HG02852 (cell line): Measurements from ENCODE around the gene ATG3.
"Not testable (repeated sequence)": the region's sequence is repeated elsewhere in the genome, so short reads cannot be mapped to it uniquely, and the experiment has no call there.

ENCODE experiments used
- ATAC-seq: cut with Tn5 transposase; IDR thresholded peaks from one replicate; pipeline ENCODE4 v1.9.1; 2021; ENCODE audit warnings: mild to moderate bottlenecking, moderate library complexity; ENCODE audit not compliant: unreplicated experiment

Gene ATG3

DNA sequence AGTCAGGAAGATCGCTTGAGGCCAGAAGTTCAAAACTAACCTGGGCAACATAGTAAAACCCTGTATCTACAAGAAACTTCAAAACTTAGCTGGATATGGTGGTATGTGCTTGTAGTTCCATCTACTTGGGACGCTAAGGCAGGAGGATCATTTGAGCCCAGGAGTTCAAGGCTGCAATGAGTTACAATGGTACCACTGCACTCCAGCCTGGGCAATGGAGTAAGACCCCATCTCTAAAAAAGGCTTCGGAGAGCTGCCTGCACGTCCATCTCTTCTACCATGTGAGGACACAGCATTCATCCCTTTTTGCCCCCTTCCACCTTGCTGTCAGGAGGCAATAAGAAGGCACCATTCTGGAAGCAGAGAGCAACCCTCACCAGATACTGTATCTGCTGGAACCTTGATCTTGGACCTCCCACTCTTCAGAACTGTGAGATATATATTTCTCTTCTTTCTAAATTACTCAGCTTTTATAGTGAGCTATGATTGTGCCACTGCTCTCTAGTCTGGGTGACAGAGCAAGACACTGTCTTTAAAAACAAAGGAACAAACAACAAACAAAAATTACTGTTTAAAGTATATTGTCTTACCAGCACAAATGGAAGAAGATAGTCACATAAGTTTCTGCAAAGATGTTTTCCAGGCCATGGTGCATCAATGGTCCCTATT is 58.3 kb downstream of the ATG3 start:
- ATAC-seq: no peak

DNA sequence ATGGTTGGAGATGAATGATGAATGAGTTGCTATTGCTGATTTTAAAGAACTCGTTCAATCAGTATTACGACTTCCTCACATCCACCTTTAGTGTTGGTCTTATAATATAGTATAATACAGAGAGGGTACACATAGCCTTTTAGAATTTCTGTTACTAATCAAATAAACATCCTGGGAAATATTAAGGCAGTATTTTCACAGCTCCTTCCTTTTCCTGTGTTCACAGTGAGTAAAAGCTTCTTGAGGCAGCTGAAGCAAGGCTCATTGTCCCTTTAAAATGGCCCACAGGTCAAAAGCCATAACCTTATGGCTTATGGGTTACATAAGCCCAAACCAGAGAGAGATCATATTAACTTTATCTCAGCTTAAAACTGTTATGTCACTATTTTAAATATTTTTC is 61.1 kb downstream of the ATG3 start:
- no peak for ATAC-seq

GRCh38 chr3:112498914-112499711 is 62.6 kb downstream of the ATG3 start, which contains the start of gene BTLA:
Gene BTLA (minus strand): TSS chr3:112499472. CDS start chr3:112499358, 114 bp downstream.
- ATAC-seq: peak; percentile 57

GRCh38 chr3:112497897-112498548 is 63.7 kb downstream of the ATG3 start:
- no peak for ATAC-seq

DNA sequence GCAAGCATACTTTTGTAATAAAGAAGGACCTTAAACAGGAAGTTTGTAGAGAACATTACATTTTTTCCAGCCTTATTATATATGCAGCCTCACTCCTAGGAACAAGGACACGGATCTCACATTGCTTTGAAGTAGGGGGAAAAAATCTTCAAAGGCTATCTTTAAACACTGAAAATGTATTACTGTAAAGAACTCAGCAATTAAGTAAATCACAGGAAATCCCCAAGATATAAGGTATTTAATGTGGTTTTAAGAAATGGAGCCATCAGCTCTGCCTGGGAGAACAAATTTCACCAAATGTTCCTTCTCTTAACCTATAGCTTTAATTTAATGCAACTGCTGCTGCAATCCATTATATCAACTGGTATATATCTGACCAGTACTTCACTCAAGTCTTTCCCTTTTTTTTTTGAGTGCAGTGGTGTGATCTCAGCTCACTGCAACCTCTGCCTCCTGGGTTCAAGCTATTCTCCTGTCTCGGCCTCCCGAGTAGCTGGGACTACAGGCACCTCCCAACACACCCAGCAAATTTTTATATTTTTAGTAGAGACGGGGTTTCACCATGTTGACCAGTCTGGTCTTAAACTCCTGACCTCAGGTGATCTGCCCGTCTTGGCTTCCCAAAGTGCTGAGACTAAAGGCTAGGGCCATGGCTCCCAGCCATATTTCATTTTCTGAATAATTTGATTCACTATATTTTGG is 65.2 kb downstream of the ATG3 start:
- ATAC-seq: no peak

- not testable (repeated sequence) for ATAC-seq
Observed at GRCh38 chr3:112494448-112494767, 67.4 kb downstream of the ATG3 start.

DNA sequence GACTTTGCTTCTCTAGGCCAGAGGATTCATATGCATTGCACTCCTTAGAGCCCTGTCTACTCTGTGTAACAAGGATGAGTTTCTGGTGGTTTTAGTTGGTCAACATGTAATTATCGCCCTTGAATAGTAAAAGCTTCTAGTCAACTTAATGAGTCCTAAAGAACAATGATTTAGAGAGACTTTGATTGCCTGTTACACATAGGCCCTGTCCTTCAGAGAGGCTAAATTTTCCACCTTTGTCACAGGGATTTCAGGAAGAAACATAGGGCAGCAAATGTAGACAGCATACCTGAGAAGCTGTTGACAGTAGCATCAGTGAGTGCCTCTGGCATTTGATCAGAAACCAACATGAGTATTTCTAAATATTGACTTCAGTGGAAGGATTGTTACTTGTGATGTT is 69.6 kb downstream of the ATG3 start:
- ATAC-seq: no peak

DNA sequence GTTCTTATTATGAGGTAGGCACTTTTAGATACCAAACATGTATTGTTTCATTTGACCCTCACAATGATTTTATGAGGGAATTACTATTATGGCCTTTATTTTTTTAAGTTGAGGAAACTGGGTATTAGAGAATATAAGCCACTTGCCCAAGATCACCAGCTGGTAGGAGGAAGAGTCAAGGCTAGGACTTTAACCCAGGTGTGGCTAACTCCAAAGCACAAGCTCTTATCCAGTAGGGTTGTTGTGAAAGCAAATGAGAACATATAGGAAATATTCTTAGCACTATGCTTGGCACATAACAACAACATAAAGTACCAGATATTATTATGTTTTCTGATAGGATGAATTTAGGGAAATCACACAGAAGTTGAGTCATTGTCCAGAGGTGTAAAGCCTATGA is 70.4 kb downstream of the ATG3 start:
- no peak for ATAC-seq

- peak; percentile 55 for ATAC-seq
Observed at GRCh38 chr3:112489674-112490479, 71.9 kb downstream of the ATG3 start.

DNA sequence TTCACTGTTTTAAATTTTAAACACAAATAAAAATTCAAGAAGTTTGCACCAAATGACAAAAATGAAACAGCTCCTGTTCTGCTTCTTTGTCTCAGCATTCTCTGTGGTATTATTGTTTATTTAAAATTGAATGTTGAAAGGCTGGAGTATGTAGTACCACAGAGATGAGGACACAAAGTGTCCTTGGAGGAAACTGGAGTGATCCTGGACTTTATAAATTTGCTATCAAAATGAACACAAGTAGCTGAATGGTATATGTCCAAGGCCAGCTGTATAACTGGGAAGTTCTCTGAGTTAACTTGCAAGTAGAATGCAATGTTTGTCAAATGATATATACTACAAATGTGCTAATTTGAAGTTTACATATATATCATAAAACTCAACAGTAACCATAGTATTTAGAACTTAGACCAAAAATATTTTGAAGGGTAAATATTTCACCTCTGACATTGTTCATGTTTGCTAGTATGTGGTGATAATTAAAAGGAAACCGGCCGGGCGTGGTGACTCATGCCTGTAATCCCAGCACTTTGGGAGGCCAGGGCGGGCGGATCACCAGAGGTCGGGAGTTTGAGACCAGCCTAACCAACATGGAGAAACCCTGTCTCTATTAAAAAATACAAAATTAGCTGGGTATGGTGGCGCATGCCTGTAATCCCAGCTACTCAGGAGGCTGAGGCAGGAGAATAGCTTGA is 74.8 kb downstream of the ATG3 start:
- ATAC-seq: no peak

- no peak for ATAC-seq
Observed at GRCh38 chr3:112484352-112484751, 77.4 kb downstream of the ATG3 start.

DNA sequence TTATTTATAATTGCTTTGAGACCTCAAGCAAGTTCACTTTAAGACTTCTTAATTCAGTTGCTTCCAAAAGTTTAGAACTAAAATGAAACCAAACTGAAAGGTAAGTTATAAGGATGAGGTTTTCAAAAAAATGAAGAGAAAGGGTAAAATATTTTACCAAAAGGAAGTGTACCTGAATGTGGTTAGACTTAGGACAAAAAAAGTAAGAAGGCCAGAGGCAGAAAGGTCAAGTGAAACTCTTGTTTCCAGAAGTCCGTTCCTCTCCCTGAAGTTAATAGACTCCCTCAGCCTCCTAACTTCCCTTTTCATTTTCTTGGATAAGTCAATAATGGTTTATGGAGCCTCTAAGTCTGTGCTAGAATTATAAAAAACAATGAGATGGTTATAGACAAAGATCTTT is 79.1 kb downstream of the ATG3 start:
- ATAC-seq: no peak
